ENCODE measurements around the gene ZNF512. TPM values are rescaled to one million over a fixed set of nuclear protein-coding genes. Genes with fewer than 3 reads are reported as not detected.

ZNF512 gene
- total RNA-seq, 1 experiment from 2014 or later, result 34.2 TPM

DNA sequence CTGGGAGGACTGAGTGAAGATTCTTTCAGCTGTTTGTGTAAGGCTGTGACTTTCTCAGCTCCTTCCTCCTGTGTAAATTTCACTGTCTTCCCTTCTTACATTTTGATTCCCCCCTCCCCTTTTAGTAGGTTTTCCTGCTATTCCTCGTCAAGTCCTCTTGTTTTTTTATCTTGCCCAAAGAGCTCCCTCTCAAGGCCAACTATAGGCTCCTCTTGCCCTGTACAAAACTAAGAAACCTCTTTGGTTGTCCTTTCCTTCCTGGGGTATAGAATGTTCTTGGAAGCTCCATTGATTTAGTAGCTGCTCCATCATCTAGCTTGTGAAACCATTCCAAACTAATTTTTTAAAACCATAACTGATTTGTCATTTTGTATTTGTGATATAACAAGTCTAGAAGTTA lies 38.7 kb downstream of the ZNF512 start:
- H3K36me3 Mint-ChIP-seq, result peaks cover 26% of the 10 kb centered on the region
- H3K4me1 Mint-ChIP-seq, result peaks cover 13% of the 10 kb centered on the region
- H3K27ac Mint-ChIP-seq, result no peak overlapping the region
- POLR2A ChIA-PET, result no interaction called here
- H3K9me3 Mint-ChIP-seq, result no peaks in the 10 kb centered on the region
- H3K27me3 Mint-ChIP-seq (ENCODE audit: low read depth), result no peaks in the 10 kb centered on the region
- peak; percentile 77 for ATAC-seq
- no peak overlapping the region for H3K4me3 Mint-ChIP-seq
- TF ChIP-seq PRRX2 (CRISPR knock-in tag; IDR thresholded peaks at IDR 0.05) (no peak), TCF7 (CRISPR knock-in tag; IDR thresholded peaks at IDR 0.05; ENCODE audit: low read depth) (no peak), ZNF138 (CRISPR knock-in tag; conservative IDR thresholded peaks at IDR 0.05) (no peak), NR2C2 (CRISPR knock-in tag; IDR thresholded peaks at IDR 0.05) (no peak), MXD4 (CRISPR knock-in tag; IDR thresholded peaks at IDR 0.05; ENCODE audit: borderline replicate concordance) (no peak), GRHL2 (CRISPR knock-in tag; IDR thresholded peaks at IDR 0.05; ENCODE audit: insufficient replicate concordance, severe bottlenecking) (no peak)
- TF ChIP-seq, protein P1, sequence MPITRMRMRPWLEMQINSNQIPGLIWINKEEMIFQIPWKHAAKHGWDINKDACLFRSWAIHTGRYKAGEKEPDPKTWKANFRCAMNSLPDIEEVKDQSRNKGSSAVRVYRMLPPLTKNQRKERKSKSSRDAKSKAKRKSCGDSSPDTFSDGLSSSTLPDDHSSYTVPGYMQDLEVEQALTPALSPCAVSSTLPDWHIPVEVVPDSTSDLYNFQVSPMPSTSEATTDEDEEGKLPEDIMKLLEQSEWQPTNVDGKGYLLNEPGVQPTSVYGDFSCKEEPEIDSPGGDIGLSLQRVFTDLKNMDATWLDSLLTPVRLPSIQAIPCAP (CRISPR knock-in tag; IDR thresholded peaks at IDR 0.05), result no peak
- TF ChIP-seq, protein P2, sequence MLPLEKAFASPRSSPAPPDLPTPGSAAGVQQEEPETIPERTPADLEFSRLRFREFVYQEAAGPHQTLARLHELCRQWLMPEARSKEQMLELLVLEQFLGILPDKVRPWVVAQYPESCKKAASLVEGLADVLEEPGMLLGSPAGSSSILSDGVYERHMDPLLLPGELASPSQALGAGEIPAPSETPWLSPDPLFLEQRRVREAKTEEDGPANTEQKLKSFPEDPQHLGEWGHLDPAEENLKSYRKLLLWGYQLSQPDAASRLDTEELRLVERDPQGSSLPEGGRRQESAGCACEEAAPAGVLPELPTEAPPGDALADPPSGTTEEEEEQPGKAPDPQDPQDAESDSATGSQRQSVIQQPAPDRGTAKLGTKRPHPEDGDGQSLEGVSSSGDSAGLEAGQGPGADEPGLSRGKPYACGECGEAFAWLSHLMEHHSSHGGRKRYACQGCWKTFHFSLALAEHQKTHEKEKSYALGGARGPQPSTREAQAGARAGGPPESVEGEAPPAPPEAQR (CRISPR knock-in tag; IDR thresholded peaks at IDR 0.05), result no peak
- TF ChIP-seq, protein P3, sequence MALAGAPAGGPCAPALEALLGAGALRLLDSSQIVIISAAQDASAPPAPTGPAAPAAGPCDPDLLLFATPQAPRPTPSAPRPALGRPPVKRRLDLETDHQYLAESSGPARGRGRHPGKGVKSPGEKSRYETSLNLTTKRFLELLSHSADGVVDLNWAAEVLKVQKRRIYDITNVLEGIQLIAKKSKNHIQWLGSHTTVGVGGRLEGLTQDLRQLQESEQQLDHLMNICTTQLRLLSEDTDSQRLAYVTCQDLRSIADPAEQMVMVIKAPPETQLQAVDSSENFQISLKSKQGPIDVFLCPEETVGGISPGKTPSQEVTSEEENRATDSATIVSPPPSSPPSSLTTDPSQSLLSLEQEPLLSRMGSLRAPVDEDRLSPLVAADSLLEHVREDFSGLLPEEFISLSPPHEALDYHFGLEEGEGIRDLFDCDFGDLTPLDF (CRISPR knock-in tag; IDR thresholded peaks at IDR 0.05), result no peak
- TF ChIP-seq, protein P4, sequence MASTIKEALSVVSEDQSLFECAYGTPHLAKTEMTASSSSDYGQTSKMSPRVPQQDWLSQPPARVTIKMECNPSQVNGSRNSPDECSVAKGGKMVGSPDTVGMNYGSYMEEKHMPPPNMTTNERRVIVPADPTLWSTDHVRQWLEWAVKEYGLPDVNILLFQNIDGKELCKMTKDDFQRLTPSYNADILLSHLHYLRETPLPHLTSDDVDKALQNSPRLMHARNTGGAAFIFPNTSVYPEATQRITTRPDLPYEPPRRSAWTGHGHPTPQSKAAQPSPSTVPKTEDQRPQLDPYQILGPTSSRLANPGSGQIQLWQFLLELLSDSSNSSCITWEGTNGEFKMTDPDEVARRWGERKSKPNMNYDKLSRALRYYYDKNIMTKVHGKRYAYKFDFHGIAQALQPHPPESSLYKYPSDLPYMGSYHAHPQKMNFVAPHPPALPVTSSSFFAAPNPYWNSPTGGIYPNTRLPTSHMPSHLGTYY (CRISPR knock-in tag; IDR thresholded peaks at IDR 0.05), result no peak
- TF ChIP-seq, protein P5, sequence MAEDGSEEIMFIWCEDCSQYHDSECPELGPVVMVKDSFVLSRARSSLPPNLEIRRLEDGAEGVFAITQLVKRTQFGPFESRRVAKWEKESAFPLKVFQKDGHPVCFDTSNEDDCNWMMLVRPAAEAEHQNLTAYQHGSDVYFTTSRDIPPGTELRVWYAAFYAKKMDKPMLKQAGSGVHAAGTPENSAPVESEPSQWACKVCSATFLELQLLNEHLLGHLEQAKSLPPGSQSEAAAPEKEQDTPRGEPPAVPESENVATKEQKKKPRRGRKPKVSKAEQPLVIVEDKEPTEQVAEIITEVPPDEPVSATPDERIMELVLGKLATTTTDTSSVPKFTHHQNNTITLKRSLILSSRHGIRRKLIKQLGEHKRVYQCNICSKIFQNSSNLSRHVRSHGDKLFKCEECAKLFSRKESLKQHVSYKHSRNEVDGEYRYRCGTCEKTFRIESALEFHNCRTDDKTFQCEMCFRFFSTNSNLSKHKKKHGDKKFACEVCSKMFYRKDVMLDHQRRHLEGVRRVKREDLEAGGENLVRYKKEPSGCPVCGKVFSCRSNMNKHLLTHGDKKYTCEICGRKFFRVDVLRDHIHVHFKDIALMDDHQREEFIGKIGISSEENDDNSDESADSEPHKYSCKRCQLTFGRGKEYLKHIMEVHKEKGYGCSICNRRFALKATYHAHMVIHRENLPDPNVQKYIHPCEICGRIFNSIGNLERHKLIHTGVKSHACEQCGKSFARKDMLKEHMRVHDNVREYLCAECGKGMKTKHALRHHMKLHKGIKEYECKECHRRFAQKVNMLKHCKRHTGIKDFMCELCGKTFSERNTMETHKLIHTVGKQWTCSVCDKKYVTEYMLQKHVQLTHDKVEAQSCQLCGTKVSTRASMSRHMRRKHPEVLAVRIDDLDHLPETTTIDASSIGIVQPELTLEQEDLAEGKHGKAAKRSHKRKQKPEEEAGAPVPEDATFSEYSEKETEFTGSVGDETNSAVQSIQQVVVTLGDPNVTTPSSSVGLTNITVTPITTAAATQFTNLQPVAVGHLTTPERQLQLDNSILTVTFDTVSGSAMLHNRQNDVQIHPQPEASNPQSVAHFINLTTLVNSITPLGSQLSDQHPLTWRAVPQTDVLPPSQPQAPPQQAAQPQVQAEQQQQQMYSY (CRISPR knock-in tag; IDR thresholded peaks at IDR 0.05), result no peak
- TF ChIP-seq, protein P6, sequence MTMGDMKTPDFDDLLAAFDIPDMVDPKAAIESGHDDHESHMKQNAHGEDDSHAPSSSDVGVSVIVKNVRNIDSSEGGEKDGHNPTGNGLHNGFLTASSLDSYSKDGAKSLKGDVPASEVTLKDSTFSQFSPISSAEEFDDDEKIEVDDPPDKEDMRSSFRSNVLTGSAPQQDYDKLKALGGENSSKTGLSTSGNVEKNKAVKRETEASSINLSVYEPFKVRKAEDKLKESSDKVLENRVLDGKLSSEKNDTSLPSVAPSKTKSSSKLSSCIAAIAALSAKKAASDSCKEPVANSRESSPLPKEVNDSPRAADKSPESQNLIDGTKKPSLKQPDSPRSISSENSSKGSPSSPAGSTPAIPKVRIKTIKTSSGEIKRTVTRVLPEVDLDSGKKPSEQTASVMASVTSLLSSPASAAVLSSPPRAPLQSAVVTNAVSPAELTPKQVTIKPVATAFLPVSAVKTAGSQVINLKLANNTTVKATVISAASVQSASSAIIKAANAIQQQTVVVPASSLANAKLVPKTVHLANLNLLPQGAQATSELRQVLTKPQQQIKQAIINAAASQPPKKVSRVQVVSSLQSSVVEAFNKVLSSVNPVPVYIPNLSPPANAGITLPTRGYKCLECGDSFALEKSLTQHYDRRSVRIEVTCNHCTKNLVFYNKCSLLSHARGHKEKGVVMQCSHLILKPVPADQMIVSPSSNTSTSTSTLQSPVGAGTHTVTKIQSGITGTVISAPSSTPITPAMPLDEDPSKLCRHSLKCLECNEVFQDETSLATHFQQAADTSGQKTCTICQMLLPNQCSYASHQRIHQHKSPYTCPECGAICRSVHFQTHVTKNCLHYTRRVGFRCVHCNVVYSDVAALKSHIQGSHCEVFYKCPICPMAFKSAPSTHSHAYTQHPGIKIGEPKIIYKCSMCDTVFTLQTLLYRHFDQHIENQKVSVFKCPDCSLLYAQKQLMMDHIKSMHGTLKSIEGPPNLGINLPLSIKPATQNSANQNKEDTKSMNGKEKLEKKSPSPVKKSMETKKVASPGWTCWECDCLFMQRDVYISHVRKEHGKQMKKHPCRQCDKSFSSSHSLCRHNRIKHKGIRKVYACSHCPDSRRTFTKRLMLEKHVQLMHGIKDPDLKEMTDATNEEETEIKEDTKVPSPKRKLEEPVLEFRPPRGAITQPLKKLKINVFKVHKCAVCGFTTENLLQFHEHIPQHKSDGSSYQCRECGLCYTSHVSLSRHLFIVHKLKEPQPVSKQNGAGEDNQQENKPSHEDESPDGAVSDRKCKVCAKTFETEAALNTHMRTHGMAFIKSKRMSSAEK (CRISPR knock-in tag; IDR thresholded peaks at IDR 0.05; ENCODE audit: borderline replicate concordance), result no peak
- DNase-seq (ENCODE audit: low spot score), result no peak
- CTCF ChIA-PET, result interaction anchor here (0.5 to 2.0 kb wide), 8 partner anchors 17 to 215 kb away, joined by 3 to 9 read pairs (median 6); partner anchors contain the start of genes FNDC4 and PPM1G

Data from WTC11 (cell line).